Measurements from ENCODE around the gene LMO2.
"Not testable (repeated sequence)": the region's sequence is repeated elsewhere in the genome, so short reads cannot be mapped to it uniquely, and the experiment has no call there.

LMO2 gene

DNA sequence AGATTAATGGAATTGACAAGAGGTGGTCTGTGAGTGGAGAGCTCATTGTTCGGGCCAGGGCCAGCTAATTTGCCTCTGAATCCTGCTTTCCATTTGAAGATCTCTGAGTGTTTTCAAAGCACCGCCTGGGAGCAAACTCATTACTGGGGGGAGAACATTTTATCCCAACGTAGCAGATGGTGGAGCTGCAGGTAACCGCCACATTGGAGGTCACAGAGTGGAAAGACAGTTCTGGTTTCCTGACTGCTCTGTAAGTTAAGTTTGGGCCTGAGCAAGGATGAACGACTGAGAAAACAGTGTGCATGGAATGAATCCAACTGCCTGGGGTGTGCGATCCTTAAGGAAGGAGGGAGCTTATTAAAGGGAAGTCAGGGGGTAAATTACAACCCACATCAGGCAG lies 30.5 kb downstream of the LMO2 start:
- DNase-seq (ENCODE audit: low spot score), result no peak

DNA sequence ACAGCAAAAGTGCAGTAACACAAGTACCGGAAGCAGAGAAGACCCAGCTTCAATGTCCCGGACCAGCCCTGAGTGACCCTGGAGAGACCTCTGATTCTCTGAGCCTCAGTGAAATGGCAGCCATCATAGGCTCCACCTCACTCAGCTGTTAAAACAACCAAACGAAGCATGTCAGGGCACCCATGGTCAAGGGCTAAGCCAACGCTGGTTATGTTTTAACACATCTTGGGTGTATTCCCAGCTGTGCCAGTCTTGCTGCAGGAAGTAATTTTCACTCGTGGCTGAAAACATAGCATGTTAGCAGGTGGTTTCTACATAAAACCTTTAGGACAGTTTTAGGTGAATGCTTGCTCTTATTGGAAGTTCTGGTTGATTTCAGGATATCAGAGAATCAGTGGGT lies 30.9 kb downstream of the LMO2 start:
- DNase-seq (ENCODE audit: low spot score), result no peak

DNA sequence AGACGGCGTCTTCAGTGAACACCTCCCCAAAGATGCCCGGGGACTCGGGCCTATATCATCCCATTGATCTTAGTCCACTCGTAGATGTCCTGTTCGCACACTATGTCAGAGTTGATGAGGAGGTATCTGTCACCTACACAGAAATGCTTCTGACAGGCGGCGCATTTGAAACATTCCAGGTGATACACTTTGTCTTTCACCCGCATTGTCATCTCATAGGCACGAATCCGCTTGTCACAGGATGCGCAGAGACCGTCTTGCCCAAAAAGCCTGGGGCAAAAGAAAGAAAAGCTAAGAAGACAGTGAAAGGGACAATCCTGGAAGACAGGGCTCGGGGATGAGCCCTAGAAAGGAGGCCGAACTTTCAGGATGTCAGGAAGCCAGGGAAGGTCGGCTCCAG lies 32.6 kb downstream of the LMO2 start:
- DNase-seq (ENCODE audit: low spot score), result no peak

DNA sequence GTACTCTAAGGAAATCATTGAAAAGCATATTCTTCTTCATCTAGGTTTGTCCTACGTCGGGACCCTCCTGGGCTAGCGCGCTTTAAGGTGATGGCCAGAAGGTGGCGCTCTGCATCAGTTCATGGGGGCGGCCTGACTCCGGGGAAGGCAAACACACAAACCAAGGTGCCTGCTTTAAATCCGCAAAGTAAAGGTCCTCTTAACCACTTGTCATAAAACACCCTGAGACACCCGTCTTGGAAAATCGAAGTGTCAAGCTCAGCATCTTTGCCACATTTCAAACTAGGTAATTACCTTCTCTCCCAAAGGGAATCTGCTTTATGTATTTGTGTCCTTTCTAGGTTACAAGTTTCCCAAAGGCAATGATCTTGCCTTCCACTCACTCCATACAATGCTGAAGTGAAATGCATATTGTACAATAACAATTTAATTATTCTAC lies 33.9 kb downstream of the LMO2 start:
- peak; percentile 49 for DNase-seq (ENCODE audit: low spot score)

- DNase-seq (ENCODE audit: low spot score), result no peak
These were observed 36.4 kb downstream of the LMO2 start for GRCh38 chr11:33855500-33855899.

GRCh38 chr11:33848717-33849390 lies 43.0 kb downstream of the LMO2 start:
- DNase-seq (ENCODE audit: low spot score), result no peak

DNA sequence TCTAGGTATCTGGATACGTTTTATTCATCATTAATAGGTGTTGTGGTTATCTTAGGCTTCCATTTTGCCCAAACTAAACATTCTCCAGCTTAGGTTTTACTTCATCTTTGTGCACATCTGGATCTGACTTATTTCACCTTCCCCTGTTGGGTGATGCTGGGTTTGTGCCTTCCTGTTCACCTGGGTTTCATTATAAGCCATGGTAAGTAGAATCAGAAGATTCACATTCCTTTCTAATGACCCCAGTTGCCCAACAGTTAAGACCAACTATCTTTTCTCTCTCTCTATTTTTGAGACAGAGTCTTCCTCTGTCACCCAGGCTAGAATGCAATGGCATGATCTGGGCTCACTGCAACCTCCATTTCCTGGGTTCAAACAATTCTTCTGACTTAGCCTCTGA lies 44.6 kb downstream of the LMO2 start:
- no peak for DNase-seq (ENCODE audit: low spot score)

DNA sequence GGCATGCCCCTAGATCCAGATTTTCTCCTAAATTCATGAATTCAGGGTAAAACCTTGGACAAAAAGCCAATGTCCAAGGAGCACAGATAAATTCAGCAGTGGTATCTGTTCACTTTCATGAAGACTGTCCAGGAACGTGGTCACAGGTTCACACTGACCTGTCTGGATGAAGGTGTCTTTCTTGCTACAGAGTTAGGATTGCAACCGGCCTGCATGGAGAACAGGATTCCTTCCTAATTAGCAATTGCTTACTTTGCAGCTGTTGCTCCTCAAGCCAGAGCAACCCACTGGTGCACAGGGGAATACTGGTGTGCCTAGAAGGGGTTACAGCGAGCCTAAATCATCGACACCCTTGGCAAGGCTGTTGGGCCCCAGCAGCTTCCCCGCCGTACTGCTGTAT lies 47.6 kb downstream of the LMO2 start:
- DNase-seq (ENCODE audit: low spot score), result no peak

DNA sequence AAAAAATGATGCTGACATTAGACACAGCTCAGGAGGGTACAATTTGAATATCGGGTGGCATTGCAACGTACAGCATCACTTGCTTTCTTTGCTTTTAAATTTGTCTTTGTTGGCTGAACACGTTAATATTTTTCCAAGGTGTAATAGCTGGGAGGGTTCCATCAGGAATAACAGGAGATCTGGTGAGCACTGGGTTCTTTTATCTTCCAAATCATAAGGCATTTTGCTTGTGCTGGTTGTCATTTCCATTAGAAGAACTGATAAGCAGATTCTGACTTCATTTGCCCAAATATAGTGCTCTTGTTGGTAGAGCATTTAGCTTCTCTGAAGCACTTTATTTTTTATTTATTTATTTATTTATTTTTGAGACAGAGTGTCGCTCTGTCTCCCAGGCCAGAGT lies 48.9 kb downstream of the LMO2 start:
- DNase-seq (ENCODE audit: low spot score), result no peak

- no peak for DNase-seq (ENCODE audit: low spot score)
These were observed 49.5 kb downstream of the LMO2 start for GRCh38 chr11:33842236-33842915.

DNA sequence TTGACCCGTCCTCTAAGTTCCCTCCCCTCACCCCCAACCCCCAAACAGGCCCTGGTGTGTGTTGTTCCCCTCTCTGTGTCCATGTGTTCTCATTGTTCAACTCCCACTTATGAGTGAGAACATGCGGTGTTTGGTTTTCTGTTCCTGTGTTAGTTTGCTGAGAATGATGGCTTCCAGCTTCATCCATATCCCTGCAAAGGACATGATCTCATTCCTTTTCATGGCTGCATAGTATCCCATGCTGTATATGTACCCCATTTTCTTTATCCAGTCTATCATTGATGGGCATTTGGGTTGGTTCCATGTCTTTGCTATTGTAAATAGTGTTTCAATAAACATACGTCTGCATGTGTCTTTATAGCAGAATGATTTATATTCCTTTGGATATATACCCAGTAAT lies 53.6 kb downstream of the LMO2 start:
- not testable (repeated sequence) for DNase-seq (ENCODE audit: low spot score)

GRCh38 chr11:33837334-33837733 lies 54.5 kb downstream of the LMO2 start:
- DNase-seq (ENCODE audit: low spot score), result not testable (repeated sequence)

GRCh38 chr11:33835143-33835878 lies 56.6 kb downstream of the LMO2 start:
- DNase-seq (ENCODE audit: low spot score), result no peak

DNA sequence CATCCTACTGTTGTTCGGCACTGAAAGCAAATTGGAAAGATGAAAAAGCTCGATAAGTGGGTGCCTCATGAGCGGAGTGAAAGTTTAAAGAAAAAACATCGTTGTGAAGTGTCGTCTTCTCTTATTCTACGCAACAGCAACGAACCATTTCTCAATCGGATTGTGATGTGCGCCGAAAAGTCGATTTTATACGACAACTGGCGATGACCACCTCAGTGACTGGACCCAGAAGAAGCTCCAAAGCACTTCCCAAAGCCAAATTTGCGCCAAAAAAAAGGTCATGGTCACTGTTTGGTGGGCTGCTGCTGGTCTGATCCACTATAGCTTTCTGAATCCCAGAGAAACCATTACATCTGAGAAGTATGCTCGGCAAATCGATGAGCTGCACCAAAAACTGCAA lies 59.2 kb downstream of the LMO2 start:
- no peak for DNase-seq (ENCODE audit: low spot score)

DNA sequence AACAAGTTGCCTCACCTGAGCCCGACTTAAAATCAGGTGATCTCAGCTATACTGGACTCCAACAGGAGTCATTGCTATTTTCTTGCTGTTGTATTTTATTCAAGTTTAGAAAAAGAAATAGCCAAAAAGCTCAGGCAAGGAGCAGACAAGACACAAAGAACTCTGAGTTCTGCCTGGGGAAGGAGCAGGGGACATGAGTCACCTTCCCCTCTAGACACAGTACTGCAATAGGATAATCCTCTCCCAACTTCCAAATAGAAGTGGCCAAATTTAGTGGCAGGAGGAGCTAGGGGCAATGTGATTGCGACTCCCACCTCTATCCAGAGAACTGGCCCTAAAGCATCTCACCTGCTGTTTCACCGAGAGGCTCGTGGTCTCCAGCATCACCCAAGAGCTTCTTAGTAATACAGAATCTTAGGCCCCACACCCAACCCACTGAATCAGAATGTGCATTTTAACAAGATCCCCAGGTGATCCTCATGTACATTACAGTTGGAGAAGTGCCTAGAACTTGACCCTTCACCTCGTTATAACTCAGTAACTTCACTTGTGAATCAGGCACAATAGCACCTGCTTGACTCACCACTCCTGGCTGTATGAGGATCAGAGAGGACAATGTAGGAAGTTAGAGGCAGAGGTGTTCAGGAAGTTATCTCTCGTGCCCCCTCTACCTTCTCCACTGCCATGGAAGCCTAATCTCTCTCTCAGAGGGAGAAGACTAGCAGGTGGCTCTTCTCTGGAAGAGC lies 60.8 kb downstream of the LMO2 start:
- DNase-seq (ENCODE audit: low spot score), result no peak

DNA sequence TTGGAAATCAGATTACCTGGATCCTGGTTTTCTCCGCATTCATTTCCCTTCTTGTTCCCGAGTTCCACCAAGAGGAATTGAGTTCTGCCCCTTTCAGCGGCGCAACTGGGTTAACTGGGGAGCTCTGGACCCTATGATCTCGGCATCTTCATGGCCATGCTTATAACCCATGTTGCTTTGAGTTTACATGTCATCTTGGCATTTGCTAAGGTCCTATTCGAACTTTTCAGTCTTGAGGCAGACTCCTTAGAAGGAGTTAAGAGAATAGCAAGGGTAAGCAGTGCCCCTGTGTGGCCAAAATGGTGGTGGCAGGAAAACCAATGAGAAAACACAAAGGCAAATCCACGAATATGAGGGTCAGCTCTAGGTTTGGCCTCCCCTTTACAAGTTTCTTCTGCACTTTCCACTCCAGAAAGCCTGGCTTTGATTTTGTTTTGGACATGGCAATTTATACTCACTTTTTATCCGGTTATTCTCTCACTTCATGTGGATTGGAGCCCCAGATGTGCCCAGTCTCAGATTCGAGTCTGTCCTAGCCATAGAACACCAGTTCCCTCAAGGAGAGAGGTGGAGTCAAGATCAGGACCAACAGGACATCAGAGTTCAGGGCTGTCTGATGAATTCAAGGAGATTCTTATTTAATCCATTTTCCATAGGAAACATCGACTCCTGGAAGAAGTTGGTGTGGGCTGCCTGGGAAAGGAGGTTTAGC lies 62.3 kb downstream of the LMO2 start:
- DNase-seq (ENCODE audit: low spot score), result peak; percentile 35

DNA sequence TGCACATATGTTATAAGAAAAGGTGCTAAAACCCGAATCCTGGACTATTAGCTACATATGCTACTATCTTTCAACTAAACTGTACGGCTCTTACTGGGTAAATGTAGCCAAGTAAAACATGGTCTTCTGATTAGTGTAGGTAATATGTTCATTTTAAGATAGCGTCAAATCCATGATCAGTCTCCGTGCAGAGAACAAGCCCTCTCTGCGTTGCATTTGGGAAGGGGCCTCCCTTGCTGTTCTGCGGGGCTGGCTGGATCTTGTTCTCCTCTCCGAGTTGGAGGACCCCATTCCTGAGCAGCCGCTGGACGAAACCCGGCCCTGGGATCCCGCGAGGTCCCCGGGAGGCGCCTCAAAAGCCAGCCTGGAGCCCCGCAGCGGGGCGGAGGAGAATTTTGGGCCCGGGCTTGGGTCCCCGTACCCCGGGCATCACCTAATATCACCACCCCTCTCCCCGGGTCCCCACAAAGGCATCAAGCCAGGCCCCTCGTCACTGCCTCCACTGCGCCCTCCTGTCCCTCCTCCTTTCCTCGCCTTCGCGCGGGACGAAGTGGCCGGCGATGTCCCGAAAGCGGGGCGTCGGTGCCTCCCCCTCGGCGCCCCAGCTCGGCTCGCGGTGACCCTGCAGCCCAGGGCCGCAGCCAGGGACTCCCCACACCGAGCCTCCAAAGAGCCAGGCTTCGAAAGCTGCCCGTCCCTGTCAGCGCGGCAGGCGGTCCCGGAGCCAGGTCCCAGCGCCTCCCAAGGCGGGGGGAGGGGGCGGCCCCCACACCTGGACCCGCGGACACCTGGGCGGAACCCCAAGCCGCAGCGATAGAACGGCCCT lies 63.1 kb downstream of the LMO2 start:
- DNase-seq (ENCODE audit: low spot score), result no peak

DNA sequence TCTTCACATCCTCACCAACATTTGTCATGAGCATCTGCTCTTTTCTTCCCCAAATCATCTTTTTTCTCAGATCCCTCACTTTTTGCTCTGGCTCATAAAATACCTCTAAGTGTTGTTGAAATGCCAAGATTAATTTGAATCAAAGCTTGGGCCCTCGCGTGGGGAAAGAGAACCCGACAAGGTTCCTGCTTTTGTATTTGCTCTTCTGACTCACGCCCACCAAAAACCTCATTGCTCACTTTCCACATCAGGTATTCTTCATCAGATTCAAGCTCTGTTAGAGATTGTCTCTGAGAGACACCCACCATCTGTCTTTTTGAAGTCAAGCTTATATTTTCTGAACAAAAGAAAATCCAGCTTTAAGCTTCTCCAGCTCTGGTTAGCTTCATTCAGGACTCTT lies 64.7 kb downstream of the LMO2 start:
- DNase-seq (ENCODE audit: low spot score), result no peak

GRCh38 chr11:33825854-33826560 lies 65.9 kb downstream of the LMO2 start:
- no peak for DNase-seq (ENCODE audit: low spot score)

DNA sequence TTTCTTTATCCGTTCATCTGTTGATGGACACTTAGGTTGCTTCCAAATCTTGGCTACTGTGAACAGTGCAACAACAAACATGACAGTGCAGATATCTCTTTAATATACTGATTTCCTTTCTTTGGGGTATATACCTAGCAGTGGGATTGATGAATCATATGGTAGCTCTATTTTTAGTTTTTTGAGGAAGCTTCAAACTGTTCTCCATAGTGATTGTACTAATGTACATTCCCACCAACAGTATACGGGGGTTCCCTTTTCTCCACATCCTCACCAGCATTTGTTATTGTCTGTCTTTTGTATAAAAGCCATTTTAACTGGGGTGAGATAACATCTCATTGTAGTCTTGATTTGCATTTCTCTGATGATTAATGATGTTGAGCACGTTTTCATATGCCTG lies 68.9 kb downstream of the LMO2 start:
- not testable (repeated sequence) for DNase-seq (ENCODE audit: low spot score)

All from CD4-positive, alpha-beta T cell treated with Interleukin-6 at 100 ng/mL for 8 hours (primary cell).